Fibroblast of gingiva (primary cell): ENCODE data around the gene SIL1.
"Not testable (repeated sequence)": the region's sequence is repeated elsewhere in the genome, so short reads cannot be mapped to it uniquely, and the experiment has no call there.

Experiments
- DNase-seq: peaks from one replicate; pipeline ENCODE4 v3.0.0-alpha.2; 2011; ENCODE audit warnings: low read depth

Gene SIL1

DNA sequence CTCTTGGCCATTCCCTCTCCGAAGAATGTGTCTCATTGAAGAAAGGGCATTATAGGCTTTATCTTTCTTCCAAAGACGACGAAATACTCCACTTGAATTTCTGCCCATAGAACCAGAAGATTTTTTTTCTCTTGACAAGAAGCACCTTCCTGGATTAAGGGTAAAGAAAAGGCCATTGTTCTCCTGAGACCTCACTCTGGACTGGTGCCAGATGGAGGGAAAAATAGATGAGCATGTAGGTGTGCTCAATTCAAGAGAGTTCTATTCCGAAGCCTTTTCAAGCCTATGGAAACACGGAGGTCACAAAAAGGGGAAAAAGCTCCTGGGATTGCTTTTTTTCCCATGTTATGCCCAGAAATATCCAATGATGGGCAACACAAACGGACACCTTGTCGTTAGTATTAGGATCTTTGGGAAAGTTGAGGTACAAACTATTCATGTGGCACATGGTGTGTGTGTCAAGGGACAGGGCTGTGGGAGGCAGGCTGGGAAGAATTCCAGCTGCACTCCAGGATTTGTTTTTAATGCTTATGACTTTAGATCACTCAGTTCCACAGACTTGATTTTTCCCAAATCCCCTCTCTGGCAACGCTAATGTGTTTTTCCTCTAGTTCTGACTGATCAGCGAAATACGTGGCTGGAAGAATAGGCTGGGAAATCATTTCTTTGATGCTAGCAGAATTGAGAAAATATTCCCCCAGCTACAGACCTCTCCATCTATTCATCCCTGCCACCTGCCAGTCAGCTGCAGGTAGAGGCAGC is 89.9 kb downstream of the SIL1 start:
- DNase-seq: no peak

GRCh38 chr5:139105621-139106071 is 92.5 kb downstream of the SIL1 start:
- DNase-seq: no peak

- DNase-seq: peak; percentile 92
Measured at GRCh38 chr5:139104577-139105276, 93.4 kb downstream of the SIL1 start.

DNA sequence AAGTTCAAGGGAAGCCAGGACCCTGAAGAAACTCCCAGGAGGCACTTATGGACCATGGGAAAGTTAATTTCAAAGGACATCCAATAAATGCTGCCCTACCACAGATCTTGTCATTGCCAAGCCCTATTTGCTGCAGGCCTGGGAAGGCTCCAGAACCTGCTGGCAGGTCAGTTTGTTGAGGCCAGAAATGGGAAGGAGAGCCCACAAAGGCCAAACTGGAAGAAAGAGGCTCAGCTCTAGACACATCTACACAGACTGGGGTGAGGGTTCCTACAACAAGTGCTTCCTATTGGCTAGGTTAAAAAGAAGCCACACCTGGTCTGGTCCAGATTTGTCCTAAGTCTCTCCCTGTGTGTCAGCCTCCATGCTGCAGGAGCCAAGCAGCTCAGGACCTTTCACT is 94.4 kb downstream of the SIL1 start:
- DNase-seq: no peak

- DNase-seq: peak; percentile 20
Measured at GRCh38 chr5:139100825-139101224, 97.3 kb downstream of the SIL1 start.

- DNase-seq: no peak
Measured at GRCh38 chr5:139094154-139095131, 103.7 kb downstream of the SIL1 start.

DNA sequence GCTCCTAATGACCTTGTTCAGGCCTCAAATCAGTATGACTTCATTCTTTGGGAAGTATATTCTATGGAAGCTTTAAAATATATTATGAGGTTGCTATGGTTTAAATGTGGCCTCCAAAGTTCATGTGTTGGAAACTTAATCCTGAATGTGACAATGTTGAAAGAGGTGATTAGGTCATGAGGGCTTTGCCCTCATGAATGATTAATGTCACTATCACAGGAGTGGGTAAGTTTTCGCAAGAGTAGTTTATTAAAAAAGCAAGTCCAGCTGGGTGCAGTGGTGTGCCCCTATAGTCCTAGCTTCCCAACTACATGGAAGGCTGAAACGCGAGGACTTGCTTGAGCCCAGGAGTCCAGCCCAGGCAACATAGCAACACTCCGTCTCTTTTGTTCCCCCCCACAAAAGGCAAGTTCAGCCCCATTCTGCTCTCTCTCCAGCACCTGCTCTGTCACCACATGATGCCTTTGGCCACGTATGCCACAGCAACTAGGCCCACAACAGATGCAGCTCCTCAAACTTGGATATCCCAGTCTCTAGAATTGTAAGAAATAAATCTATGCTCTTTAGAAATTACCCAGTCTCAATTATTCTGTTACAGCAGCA is 105.3 kb downstream of the SIL1 start:
- DNase-seq: no peak

DNA sequence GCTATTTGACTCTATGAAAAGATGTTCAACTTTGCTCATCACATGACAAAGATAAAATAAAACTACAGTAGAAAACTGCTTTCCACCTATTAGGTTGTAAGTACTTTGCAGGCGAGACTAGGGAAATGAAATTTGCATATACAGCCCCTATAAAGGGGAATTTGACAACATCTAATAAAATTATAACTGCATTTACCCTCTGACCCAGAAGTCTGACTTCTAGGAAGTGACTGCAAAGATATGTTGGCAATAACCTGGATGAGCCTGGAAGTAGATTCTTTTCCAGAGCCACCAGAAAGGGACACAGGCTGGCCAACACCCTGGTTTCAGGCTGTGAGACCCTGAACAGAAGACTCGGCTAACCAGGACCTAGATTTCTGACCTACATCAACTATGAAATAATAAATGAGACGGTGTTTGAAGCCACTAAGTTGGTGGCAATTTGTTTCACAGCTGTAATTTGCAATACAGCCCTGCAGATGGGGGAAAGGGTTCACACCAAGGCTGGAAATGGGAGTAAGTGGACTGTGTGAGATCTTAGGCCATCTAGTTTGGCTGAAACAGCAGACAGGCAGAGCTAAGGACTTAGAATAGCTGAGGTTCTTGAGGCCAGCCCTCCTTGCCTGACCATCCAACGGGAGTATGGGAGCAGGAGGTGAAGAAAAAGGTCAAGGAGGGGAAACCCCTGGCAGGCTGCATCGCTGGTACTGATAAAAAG is 106.6 kb downstream of the SIL1 start:
- DNase-seq: peak; percentile 35

DNA sequence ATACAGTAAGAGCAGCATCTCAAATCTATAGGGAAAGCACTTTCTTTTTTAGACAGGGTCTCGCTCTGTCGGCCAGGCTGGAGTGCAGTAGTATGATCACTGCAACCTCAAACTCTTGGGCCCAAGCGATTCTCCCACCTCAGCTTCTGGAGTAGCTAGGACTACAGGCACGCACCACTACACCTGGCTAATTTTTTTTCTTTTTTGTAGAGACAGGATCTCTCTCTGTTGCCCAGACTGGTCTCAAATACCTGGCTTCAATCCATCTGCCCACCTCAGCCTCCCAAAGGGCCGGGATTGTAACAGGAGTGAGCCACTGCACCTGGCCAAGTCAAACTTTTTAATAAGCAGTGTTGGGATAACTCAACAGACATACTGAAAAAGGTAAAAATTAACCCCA is 107.6 kb downstream of the SIL1 start:
- no peak for DNase-seq

- DNase-seq: no peak
Measured at GRCh38 chr5:139088024-139088423, 110.1 kb downstream of the SIL1 start.

- no peak for DNase-seq
Measured at GRCh38 chr5:139082813-139083498, 115.2 kb downstream of the SIL1 start.

GRCh38 chr5:139079991-139080610 is 118.1 kb downstream of the SIL1 start:
- DNase-seq: no peak

DNA sequence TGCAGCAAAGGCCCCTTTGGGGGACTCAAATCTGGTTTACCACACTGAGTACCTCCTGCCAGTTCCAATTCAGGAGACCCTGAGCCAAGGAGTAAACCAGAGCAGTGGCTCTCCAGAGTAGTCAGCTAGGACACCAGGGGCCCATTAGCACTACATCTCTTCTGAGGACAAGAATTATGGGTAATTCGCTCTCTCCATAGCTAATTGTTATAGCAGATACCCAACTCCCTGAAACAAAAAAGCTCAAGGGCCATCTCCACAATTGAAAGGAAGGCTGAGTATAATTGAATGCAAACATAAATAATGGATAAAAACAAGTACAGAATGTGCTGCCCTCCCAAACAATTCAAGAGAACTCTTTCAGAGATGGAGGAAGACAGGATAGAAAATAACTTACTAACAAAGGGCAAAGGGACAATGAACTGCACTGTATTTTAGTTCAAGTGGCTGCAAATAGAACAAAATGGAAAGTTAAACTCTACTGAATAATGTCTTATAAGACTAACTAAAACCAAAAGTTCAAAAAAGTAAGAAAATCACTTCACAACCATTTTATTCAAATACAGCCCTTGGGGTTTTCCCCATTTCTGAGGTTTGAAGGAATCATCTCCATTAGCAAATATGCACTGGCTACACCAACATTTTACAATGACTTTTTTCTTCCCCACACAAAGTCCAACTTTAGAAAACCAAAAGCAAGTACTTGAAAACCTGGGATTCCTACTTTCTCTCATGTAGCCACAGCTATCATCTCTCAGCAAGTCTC is 118.8 kb downstream of the SIL1 start:
- DNase-seq: no peak

DNA sequence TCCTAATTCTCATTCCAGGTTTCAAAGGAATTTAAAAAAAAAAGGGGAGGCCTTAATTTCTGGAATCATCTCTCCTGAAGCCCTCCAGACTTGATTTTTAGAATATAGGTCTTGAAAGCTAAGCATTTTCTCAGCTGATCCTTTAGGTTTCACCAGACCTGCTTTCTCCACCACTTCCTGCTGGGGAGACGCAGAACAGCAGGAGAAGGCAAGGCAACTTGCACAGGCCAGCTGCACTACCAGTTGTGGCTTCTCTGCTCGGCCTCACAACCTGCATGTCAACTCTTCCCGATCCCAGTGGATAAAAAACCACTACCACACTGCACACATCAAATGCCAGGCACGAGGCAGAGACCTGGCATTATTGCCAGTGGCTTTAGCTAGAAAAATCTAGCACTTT is 119.8 kb downstream of the SIL1 start:
- DNase-seq: no peak

GRCh38 chr5:139077899-139078298 is 120.3 kb downstream of the SIL1 start:
- no peak for DNase-seq

GRCh38 chr5:139076111-139076510 is 122.1 kb downstream of the SIL1 start:
- DNase-seq: no peak

DNA sequence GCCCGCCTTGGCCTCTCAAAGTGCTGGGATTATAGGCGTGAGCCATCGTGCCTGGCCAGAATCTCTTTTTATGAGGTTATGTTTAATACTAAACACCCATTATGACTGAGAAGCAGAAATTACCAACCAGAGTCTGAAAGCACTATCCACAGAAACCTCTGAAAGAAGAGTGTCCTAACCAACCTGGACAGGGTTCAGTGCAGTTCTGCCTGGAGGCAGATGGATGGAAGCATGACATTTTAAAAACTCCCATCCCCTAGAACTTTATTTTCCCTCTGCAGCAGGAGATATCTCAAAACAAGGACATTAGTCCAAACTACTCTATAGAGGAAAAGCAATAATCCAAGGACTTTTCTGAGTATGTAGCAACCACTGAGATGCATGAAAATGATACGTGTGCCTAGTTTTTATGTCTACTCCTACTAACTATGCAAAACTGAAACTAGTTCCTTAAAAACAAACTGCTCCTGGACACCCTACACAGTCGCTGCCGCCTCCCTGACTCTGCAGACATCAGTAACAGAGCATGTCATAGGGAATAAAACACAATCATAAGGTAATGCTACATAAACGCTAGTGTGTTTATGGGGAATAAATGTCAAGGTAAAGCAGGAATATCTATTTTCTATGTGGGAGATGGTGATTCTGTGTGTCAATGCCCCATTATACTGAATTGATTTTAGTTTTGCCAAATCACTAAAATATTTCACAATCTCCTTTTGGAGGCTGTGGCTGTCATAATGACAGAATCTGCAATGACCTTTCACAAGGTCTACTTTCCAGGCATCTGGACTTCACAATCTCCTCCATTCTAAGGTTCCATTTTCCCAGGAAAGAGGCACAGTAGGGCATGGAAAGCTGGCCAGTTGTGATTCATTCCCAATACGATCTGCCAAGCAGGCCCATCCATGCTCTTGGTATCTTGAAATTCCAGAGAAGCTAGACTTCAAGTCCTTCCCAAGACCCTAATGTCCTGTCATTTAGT is 122.8 kb downstream of the SIL1 start:
- peak; percentile 54 for DNase-seq

DNA sequence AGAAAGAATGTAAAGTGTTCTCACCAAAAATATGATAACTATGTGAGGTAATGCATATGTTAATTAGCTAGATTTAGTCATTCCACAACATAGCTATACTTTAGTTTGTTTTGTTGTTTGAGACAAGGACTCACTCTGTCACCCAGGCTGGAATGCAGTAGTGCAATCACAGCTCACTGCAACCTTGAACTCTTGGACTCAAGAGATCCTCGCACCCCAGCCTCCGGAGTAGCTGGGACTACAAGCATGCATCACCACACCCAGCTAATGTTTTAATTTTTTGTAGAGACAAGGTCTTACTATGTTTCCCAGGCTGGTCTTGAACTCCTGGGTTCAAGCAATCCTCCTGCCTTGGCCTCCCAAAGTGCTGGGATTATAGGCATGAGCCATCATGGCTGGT is 124.2 kb downstream of the SIL1 start:
- DNase-seq: not testable (repeated sequence)
